Liver (tissue), 9 donors: Measurements from ENCODE around the gene SOX15. TPM values are rescaled to one million over a fixed set of nuclear protein-coding genes. Genes with fewer than 3 reads are reported as not detected.

Experiments used
- DNase-seq: peaks from one replicate; pipeline ENCODE4 v3.0.0-alpha.2; 2017; ENCODE audit warnings: low spot score
- H3K27ac ChIP-seq, 2 donors: one replicate each; pipeline ENCODE4 v1.7.0; 2013; ENCODE audit warnings: inconsistent platforms in 2 of 2, low read length in 2 of 2, control low read depth in 1 of 2, low read depth in 1 of 2, mild to moderate bottlenecking in 1 of 2
- H3K27me3 ChIP-seq, 4 donors: one replicate each; pipeline versions ENCODE4 v1.6.1 to v1.7.0; 2013; ENCODE audit warnings: low read length in 3 of 4, inconsistent platforms in 1 of 4, mild to moderate bottlenecking in 1 of 4, moderate library complexity in 1 of 4; ENCODE audit not compliant: control insufficient read depth in 4 of 4, insufficient read depth in 4 of 4
- H3K36me3 ChIP-seq, 4 donors: one replicate each; pipeline versions ENCODE4 v1.6.1 to v1.7.0; 2013; ENCODE audit warnings: low read length in 3 of 4, mild to moderate bottlenecking in 3 of 4, low read depth in 1 of 4, moderate library complexity in 1 of 4; ENCODE audit not compliant: control insufficient read depth in 4 of 4, insufficient read depth in 3 of 4
- H3K4me1 ChIP-seq, 4 donors: one replicate each; pipeline versions ENCODE4 v1.6.1 to v1.7.0; 2013; ENCODE audit warnings: low read length in 3 of 4, mild to moderate bottlenecking in 3 of 4, moderate library complexity in 1 of 4; ENCODE audit not compliant: control insufficient read depth in 4 of 4, insufficient read depth in 4 of 4
- H3K4me3 ChIP-seq, 3 donors: one replicate each; pipeline versions ENCODE4 v1.6.1 to v1.7.0; 2013; ENCODE audit warnings: low read length in 3 of 3, control low read depth in 1 of 3, low read depth in 1 of 3, mild to moderate bottlenecking in 1 of 3
- H3K9ac ChIP-seq, 2 donors: one replicate each; pipeline ENCODE4 v1.7.0; 2013; ENCODE audit warnings: low read length in 2 of 2, mild to moderate bottlenecking in 2 of 2, moderate library complexity in 2 of 2, control low read depth in 1 of 2, low read depth in 1 of 2
- H3K9me3 ChIP-seq, 4 donors: one replicate each; pipeline versions ENCODE4 v1.6.1 to v1.7.0; 2013; ENCODE audit warnings: low read length in 3 of 4; ENCODE audit not compliant: control insufficient read depth in 4 of 4
- CTCF ChIP-seq: fragments of 150-350 bp; IDR thresholded peaks from 2 replicates; pipeline ENCODE4 v1.5.1; 2017; ENCODE audit warnings: improper control_type of control experiment, low read depth, low read length; ENCODE audit not compliant: missing input control
- GABPA ChIP-seq, 2 donors: IDR thresholded peaks in 1 of 2; conservative IDR thresholded peaks in 1 of 2; 2 replicates each; pipeline ENCODE4 v1.6.1; 2016; ENCODE audit warnings: antibody characterized with exemption in 2 of 2, mild to moderate bottlenecking in 1 of 2, moderate library complexity in 1 of 2
- HNF4G ChIP-seq: IDR thresholded peaks from 2 replicates; pipeline ENCODE4 v1.6.1; 2016; ENCODE audit warnings: antibody characterized with exemption
- JUND ChIP-seq, 2 donors: IDR thresholded peaks; 2 replicates each; pipeline ENCODE4 v1.6.1; 2016; ENCODE audit warnings: antibody characterized with exemption in 2 of 2
- MAX ChIP-seq: IDR thresholded peaks from 2 replicates; pipeline ENCODE4 v1.6.1; 2016; ENCODE audit warnings: antibody characterized with exemption
- NR2F2 ChIP-seq: IDR thresholded peaks from 2 replicates; pipeline ENCODE4 v1.6.1; 2016; ENCODE audit warnings: antibody characterized with exemption
- RAD21 ChIP-seq, 2 donors: IDR thresholded peaks; 2 replicates each; pipeline ENCODE4 v1.6.1; 2016; ENCODE audit warnings: antibody characterized with exemption in 2 of 2, mild to moderate bottlenecking in 2 of 2
- REST ChIP-seq: IDR thresholded peaks from 2 replicates; pipeline ENCODE4 v1.6.1; 2016; ENCODE audit warnings: antibody characterized with exemption, mild to moderate bottlenecking
- RXRA ChIP-seq, 2 donors: IDR thresholded peaks; 2 replicates each; pipeline ENCODE4 v1.6.1; 2017 to 2018; ENCODE audit warnings: antibody characterized with exemption in 2 of 2, mild to moderate bottlenecking in 1 of 2
- SP1 ChIP-seq: IDR thresholded peaks from 2 replicates; pipeline ENCODE4 v1.6.1; 2018; ENCODE audit warnings: antibody characterized with exemption, mild to moderate bottlenecking
- ZBTB33 ChIP-seq: IDR thresholded peaks from 2 replicates; pipeline ENCODE4 v1.6.1; 2016; ENCODE audit warnings: antibody characterized with exemption
- WGBS: extraction: QIAGEN DNeasy Blood & Tissue Kit; methylation state at CpG from one replicate; pipeline ENCODE4 v1.1.7; 2013; 5-methylcytosine and 5-hydroxymethylcytosine counted together
- polyA plus RNA-seq, 2 donors: library from polyadenylated mRNA; stranded (reverse) in 1 of 2; unstranded in 1 of 2; fragments of 200-250 nt in 1 of 2; fragments of >200 nt in 1 of 2; fragmentation: Nextera tagmentation in 1 of 2; extraction: Ambion mirVana in 1 of 2; gene quantifications; one replicate each; pipeline versions ENCODE4 v1.2.1 to v1.2.3, GENCODE V29; 2013 to 2015
- total RNA-seq, 2 donors: library from RNA; depleted of rRNA; stranded (reverse); fragments of >200 nt; gene quantifications; one replicate each; pipeline ENCODE4 v1.2.3, GENCODE V29; 2014
- donor health status: healthy.
- donor health status: healthy.
- donor health status: healthy.
- donor health status: healthy.
- donor health status: healthy.

SOX15 gene
- total and polyA plus RNA-seq, 4 donors: 0.06 to 0.33 (median 0.17) TPM; not detected in 1

- Histone ChIP-seq H3K4me3 (peak overlapping the region in 2 of 3 donors; percentile 51 to 66), H3K4me1 (peaks cover 0 to 17% (median 8%) of the 10 kb centered on the region in 4 donors), H3K27me3 (no peaks in the 10 kb centered on the region), H3K36me3 (no peaks in the 10 kb centered on the region), H3K9me3 (no peaks in the 10 kb centered on the region), H3K9ac (peak overlapping the region in 1 of 2 donors; percentile 51), H3K27ac (peak overlapping the region; percentile 57 to 74)
- no peak for TF ChIP-seq RXRA (IDR thresholded peaks at IDR 0.05)
- no peak for TF ChIP-seq MAX
- no peak for TF ChIP-seq NR2F2
- no peak for TF ChIP-seq RAD21 (IDR thresholded peaks at IDR 0.05)
- TF ChIP-seq SP1: no peak
- no peak for TF ChIP-seq ZBTB33
- TF ChIP-seq JUND (IDR thresholded peaks at IDR 0.05): no peak
- TF ChIP-seq HNF4G: no peak
- 64% methylated on average over 20 of the region's 20 CpGs for WGBS
- no peak for DNase-seq
These were observed 40.4 kb downstream of the SOX15 start for GRCh38 chr17:7549401-7550055.

GRCh38 chr17:7548585-7549400, 41.1 kb downstream of the SOX15 start, which contains the start of gene TNFSF12:
Gene TNFSF12 (plus strand): TSS chr17:7549058. CDS start chr17:7549154, 96 bp downstream.
- no peaks in the 10 kb centered on the region for H3K27me3 ChIP-seq
- H3K4me1 ChIP-seq: peaks cover 0 to 17% (median 8%) of the 10 kb centered on the region in 4 donors
- H3K4me3 ChIP-seq: peak within 1 kb of the TSS; percentile 59 to 66 (median 62)
- no peak for TF ChIP-seq JUND (IDR thresholded peaks at IDR 0.05)
- TF ChIP-seq CTCF: peak; percentile 6
- TF ChIP-seq REST: no peak
- TF ChIP-seq GABPA (IDR thresholded peaks at IDR 0.05 in 1 of 2, conservative IDR thresholded peaks at IDR 0.05 in 1 of 2): no peak
- H3K27ac ChIP-seq: peak within 1 kb of the TSS; percentile 57 to 74
- no peaks in the 10 kb centered on the region for H3K9me3 ChIP-seq
- no peaks in the 10 kb centered on the region for H3K36me3 ChIP-seq
- DNase-seq: no peak
- 7% methylated on average over 65 of the region's 65 CpGs for WGBS
- H3K9ac ChIP-seq: peak within 1 kb of the TSS; percentile 75 to 78
